HG03060 (cell line): ENCODE results near the gene EEIG1.
A peak's percentile ranks its signal among the peaks of the same experiment; 100 is the strongest.

Source experiments
- ATAC-seq: cut with Tn5 transposase; IDR thresholded peaks from one replicate; pipeline ENCODE4 v1.9.1; 2021; ENCODE audit warnings: low read depth, moderate number of reproducible peaks; ENCODE audit not compliant: unreplicated experiment

EEIG1 gene

GRCh38 chr9:127975376-127976315, 5.1 kb downstream of the EEIG1 start:
- no peak for ATAC-seq

GRCh38 chr9:127974769-127975261, 6.0 kb downstream of the EEIG1 start:
- ATAC-seq: no peak

DNA sequence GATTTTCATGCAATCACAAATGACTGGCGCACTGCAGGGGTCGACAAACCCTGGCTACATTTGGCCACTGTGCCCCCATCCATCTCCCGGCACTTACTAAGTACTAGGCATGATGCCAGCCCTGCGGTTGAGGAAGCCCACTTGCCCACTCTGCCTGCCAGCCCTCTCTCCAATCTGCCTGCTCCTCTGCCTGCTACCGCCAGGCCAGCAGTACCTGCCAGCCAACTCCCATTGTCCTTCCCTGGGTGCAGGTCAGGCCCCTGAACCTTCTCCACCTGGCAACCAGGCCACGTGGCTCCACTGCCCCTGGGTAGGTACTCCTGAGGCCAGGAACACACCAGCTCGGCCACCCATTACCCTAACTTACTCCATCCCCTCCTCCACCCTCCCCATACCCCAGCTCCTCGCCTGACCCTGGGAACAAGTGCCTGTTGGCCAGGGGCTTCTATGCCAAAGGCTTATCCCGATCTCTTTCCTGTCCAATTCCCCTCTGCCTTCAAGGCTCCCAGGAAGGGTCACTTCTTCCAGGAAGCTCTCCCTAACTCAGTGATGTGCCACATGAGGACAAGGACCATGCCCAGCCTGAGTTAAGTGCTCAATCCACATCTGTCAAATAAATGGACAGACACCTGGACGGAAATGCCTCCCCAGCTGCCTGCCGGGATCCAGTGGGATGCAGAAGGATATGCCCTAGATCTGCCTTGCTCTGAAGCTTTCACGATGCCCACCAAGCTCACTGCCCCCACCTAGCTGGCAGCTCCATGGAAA, 6.6 kb downstream of the EEIG1 start:
- no peak for ATAC-seq

DNA sequence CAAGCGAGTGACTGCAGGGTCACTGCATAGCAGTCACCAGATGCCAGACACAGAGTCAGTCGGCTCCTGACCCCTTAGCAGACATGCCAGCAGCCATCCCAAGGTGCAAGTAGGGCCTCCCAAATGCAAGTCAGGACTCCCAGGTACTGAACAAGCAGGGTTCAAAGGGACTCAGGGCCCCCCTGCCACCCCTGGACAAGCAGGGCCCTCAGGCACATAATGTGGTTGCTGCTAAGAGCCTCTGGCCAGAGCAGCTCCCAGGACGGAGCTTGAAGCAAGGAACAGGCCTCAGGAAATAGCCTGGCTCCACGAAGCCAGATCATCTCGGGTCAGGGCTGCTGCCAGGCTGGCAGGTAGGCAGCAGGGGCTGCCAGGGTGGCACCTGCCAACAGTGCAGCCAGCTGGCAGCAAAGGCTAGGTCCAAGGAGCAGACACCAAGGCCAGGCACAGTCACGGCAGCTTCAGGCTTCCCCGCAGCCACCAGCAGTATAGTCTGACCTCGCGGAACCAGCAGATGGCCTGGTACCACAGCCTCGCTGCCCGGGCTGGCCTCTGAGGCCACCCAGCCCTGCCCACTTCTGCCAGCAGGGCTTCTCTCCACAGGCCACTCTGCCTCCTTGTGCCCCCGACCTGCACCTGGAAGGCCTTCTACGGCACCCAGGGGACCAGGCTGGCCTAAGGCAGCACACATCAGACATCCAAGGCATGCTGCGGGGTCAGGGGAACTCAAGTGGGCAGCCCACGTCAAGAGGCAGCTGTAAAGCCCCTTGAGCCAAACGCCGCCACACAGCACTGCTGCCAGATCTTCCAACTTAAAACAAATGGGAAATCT, 7.4 kb downstream of the EEIG1 start:
- no peak for ATAC-seq

GRCh38 chr9:127972236-127972871, 8.4 kb downstream of the EEIG1 start:
- ATAC-seq: no peak

- ATAC-seq: no peak
Measured at GRCh38 chr9:127971357-127972235, 9.2 kb downstream of the EEIG1 start.

- peak; percentile 53 for ATAC-seq
Measured at GRCh38 chr9:127970401-127971313, 10.1 kb downstream of the EEIG1 start.

- ATAC-seq: no peak
Measured at GRCh38 chr9:127968700-127969383, 11.9 kb downstream of the EEIG1 start.

- no peak for ATAC-seq
Measured at GRCh38 chr9:127968042-127968441, 12.7 kb downstream of the EEIG1 start.

DNA sequence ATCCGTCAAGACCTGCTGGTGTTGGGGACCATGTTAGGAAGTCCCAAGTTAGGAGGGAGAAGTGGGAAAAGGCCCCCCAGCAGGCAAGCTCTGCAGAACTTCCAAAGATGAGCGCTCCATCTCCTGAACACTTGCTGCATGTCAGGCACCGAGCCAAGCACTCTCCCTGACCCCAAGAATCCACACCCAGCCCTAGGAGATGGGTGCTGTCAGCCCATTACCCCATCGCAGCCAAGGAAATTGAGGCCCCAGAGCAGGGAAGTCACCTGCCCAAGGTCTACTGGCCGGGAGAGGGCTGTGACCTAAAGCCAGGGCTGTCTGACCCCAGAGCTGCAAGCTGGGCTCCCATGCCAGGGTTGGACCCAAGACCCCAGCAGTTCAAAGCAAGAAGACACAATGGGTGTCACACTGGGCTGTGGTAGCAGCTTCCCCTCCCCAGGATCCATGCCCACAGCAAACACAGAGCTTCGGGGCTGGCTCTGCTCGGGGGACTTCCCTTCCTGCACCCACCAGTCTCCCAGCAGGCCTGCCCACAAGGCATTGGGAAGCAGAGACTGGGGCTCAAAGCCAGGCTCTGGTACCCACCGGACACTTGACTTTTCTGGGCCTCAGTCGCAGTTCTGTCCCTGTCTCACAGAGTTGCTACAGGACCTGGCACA, 13.5 kb downstream of the EEIG1 start:
- ATAC-seq: no peak

DNA sequence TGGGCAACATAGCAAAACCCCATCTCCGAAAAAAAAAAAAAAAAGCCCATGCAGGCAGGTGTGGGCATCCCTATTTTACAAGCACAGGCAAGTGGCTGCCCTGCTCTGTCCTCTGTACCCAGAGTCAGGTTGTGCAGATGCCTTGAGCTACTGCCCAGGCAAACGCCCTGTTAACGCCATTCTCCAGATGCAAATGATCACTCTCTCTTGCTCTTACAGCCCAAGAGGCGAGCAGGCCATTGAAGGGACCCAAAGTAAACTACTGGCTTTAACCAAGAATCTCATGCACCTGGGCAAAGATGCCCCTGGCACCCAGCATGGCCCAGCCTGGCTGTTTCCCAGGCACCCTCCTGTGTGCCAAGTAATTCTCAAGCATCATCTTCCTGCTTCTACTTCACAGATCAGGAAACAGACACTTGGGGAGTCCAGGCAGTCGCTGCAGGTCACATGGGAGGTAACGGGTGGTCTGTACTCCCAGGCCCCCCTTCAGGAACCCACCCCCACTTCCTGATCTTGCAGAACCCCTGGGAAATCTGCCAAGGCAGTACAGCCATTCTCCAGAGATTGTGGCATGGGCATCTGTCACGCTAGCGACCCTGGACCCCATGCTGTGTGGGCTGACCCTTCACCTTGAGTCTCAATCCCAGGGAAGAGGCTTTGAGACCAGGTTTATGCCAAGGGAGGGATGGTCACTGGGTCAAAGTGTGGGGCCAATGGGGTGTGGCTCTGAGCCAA, 14.2 kb downstream of the EEIG1 start:
- ATAC-seq: no peak

DNA sequence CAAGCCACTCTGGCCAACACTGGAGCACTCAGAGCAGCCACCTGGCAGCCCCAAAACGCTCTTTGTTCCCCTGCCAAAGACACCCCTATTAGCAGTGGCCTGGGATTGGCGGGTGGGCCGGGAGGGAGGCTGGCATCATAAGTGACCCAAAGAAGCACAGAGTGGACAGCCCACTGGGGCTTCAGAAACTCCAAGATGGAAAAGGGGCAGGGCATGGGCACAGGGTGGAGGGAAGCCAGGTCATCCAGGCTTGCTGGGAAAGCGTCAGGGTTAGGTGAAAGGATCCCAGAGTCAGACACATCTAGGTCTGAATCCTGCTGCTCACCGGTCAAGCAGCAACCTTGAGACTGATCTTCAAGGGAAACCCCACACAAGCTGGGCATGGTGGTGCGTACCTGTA, 14.8 kb downstream of the EEIG1 start:
- no peak for ATAC-seq

GRCh38 chr9:127963359-127964064, 17.3 kb downstream of the EEIG1 start:
- ATAC-seq: no peak

DNA sequence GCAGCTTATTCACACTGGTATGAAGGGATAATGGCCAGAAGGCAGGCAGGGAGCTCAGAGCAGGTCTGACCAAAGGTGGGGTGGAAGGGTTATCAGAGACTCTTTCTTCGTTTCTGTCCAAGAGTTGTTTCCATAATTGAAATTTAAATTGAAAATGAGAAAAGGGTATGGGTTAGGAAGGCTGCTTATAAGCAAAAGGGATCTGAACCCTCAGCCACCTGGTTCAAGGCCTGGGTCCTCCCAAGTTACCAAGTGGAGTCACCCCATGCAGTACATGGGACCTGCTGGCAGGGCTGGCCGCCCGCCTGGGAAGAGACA, 17.8 kb downstream of the EEIG1 start:
- no peak for ATAC-seq

- ATAC-seq: no peak
Measured at GRCh38 chr9:127962278-127962677, 18.5 kb downstream of the EEIG1 start.

DNA sequence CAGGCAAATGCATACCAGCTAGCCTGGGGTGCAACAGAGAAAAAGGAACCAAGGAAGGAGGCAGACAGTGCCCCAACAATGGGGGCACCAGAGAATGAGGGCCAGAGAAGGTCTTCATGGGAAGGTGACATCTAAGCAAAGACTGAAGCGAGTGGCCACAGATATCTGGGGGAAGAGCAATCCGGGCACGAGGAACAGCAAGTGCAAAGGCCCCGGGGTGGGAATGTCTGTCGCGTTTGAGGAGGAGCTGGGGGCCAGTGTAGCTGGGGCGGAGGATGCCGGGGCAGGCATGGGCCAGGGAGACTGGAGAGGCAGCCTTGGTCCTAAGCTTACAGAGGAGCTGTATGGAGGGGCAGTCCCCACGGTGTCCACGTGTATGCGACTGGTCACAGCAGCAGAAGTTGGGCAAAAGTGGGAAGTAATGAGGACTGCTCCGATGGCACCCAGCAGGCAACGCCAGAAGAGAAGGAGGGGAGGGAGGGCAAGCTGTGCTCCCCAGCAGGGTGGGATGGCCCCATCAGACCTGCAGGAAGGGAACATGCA, 19.1 kb downstream of the EEIG1 start:
- no peak for ATAC-seq
